HL-60 (cell line): ENCODE results near the gene FAM170B.

ENCODE experiments used
- DNase-seq, 2 experiments: peaks; one replicate each; pipeline ENCODE4 v3.0.0-alpha.2; 2010 to 2020; ENCODE audit warnings: low read depth in 1 of 2, low spot score in 1 of 2
- H3K27ac ChIP-seq: fragments of 250-450 bp; sonication (Bioruptor Pico); replicated peaks from 2 replicates; pipeline ENCODE4 v1.5.1; 2020; ENCODE audit warnings: mild to moderate bottlenecking, moderate library complexity
- H3K27me3 ChIP-seq: fragments of 250-450 bp; sonication (Bioruptor Pico); 2 replicates; pipeline ENCODE4 v1.5.1; 2021; ENCODE audit warnings: mild to moderate bottlenecking, moderate library complexity; ENCODE audit not compliant: insufficient read depth, poor library complexity, severe bottlenecking
- H3K4me3 ChIP-seq: replicated peaks from 2 replicates; pipeline ENCODE4 v1.5.1; 2011; ENCODE audit warnings: mild to moderate bottlenecking, control low read depth, low read length; ENCODE audit not compliant: insufficient read depth
- CTCF ChIP-seq: IDR thresholded peaks from one replicate; pipeline ENCODE4 v1.5.1; 2011; ENCODE audit warnings: low read length, control low read depth, inconsistent platforms; ENCODE audit not compliant: insufficient read depth
- GABPA ChIP-seq: IDR thresholded peaks from 2 replicates; pipeline ENCODE4 v1.6.1; 2012; ENCODE audit warnings: low read depth
- POLR2AphosphoS5 ChIP-seq: IDR thresholded peaks from 2 replicates; pipeline ENCODE4 v1.6.1; 2012; ENCODE audit warnings: low read depth
- REST ChIP-seq: IDR thresholded peaks from 2 replicates; pipeline ENCODE4 v1.6.1; 2012; ENCODE audit warnings: low read depth; ENCODE audit not compliant: insufficient replicate concordance
- SPI1 ChIP-seq: IDR thresholded peaks from 2 replicates; pipeline ENCODE4 v1.6.1; 2012; ENCODE audit warnings: low read depth, mild to moderate bottlenecking, borderline replicate concordance

Gene FAM170B

GRCh38 chr10:49094646-49095045, 39.2 kb downstream of the FAM170B start:
- no peak for DNase-seq
- Histone ChIP-seq H3K4me3 (no peak overlapping the region), H3K27ac (no peak overlapping the region), H3K27me3 (no peaks in the 10 kb centered on the region)
- TF ChIP-seq CTCF (no peak), GABPA (no peak), SPI1 (no peak), REST (no peak), POLR2AphosphoS5 (no peak)

- DNase-seq = no peak
- TF ChIP-seq POLR2AphosphoS5 = no peak
- TF ChIP-seq GABPA = no peak
- TF ChIP-seq REST = no peak
- no peak for TF ChIP-seq CTCF
- TF ChIP-seq SPI1 = no peak
- no peaks in the 10 kb centered on the region for H3K27me3 ChIP-seq
- H3K27ac ChIP-seq = no peak overlapping the region
- no peak overlapping the region for H3K4me3 ChIP-seq
Measured at GRCh38 chr10:49093922-49094321, 39.9 kb downstream of the FAM170B start.

- no peak for TF ChIP-seq SPI1
- TF ChIP-seq POLR2AphosphoS5 = no peak
- TF ChIP-seq CTCF = no peak
- TF ChIP-seq REST = no peak
- no peak for TF ChIP-seq GABPA
Measured at GRCh38 chr10:49092477-49092876, 41.3 kb downstream of the FAM170B start.

More at GRCh38 chr10:49092477-49092876, 41.3 kb downstream of the FAM170B start:
- DNase-seq = no peak
- H3K4me3 ChIP-seq = no peak overlapping the region
- H3K27me3 ChIP-seq = no peaks in the 10 kb centered on the region
- H3K27ac ChIP-seq = no peak overlapping the region
